ENCODE data around the gene RAB3C.

GRCh38 chr5:58868931-58869330 lies 286.1 kb downstream of the RAB3C start:
- no peak for TF ChIP-seq BHLHE40 (IDR thresholded peaks at IDR 0.05; ENCODE audit: borderline replicate concordance)
- no peak for TF ChIP-seq FOXA1 (IDR thresholded peaks at IDR 0.05)
- TF ChIP-seq FOXM1 (IDR thresholded peaks at IDR 0.05; ENCODE audit: borderline replicate concordance), result no peak
- TF ChIP-seq TARDBP (IDR thresholded peaks at IDR 0.05), result no peak

All from HEK293T (cell line).